H1 (cell line): Measurements from ENCODE around the gene MLN. TPM values are rescaled to one million over a fixed set of nuclear protein-coding genes. Genes with fewer than 3 reads are reported as not detected.

Experiments
- NRF1 ChIP-seq: IDR thresholded peaks from 2 replicates; pipeline ENCODE4 v1.6.1; 2011; ENCODE audit warnings: mild to moderate bottlenecking, low read depth, low read length, improper control_type of control experiment
- SP1 ChIP-seq: IDR thresholded peaks from 2 replicates; pipeline ENCODE4 v1.6.1; 2011; ENCODE audit warnings: low read depth, low read length
- SP2 ChIP-seq: IDR thresholded peaks from 2 replicates; pipeline ENCODE4 v1.6.1; 2012; ENCODE audit warnings: mild to moderate bottlenecking, low read length, inconsistent platforms
- polyA plus RNA-seq, 7 experiments: library from polyadenylated mRNA; depleted of rRNA in 3 of 7; stranded (reverse) in 5 of 7; unstranded in 2 of 7; fragments of >200 nt in 5 of 7; fragments of 200-250 nt in 2 of 7; gene quantifications; 1 replicate in 5 of 7; 2 replicates in 1 of 7; 4 replicates in 1 of 7; pipeline versions ENCODE4 v1.2.1 to v1.2.3, GENCODE V29; 2011 to 2013; ENCODE audit warnings: missing spikeins in 2 of 7, mixed read lengths in 2 of 7
- total RNA-seq: library from RNA; stranded (reverse); fragmentation: NEBNext Ultra II Directional; extraction: Animal tissue kit (Norgen Biotek cat#: 25700); gene quantifications from 2 replicates; pipeline ENCODE4 v1.2.1, GENCODE V29; 2021

The MLN gene
- total and polyA plus RNA-seq, 2 of the 8 experiments (the other 6 are each of a cell fraction or from before 2014, with no cell fraction given), result not detected

DNA sequence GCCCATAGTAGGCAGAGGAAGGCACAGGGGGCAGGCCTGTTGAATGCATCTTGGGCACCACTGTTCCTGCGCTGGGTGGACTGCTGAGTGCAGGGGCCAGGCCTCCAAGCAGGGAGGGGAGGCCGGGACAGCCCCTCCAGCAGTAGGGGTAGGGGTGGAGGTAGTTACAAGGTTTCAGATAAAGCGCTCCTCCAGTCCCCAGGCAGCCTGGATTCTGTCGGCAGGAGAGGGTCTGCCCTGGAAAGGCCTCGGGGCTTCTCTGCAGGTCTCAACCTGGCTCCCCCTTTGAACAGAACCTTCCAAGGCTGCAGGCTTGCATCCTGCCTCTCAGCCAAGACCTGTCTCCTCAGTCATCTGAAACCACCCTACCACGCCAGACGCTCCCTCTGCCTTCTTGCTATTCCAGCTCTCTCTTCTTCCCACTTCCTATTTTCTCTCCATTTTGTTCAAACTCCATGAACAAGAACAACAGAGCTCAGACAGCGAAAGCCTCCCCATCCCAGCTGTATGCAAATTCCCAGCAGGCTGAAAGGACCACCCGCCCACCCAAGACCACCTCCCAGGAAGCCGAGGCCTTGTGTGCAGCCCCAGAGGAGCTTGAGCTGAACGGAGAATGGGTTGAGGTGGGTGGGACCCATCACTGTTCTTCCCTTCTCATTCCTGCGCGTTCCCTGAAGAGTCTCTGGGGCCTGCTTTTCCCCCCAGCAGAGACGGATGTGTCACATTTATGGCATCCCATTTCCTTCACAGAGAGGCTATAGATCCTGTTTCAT is 1.4 kb downstream of the MLN start (continued):
- no peak for TF ChIP-seq NRF1
- TF ChIP-seq SP1, result no peak
- no peak for TF ChIP-seq SP2
